ENCODE measurements around the gene HILPDA. TPM values are rescaled to one million over a fixed set of nuclear protein-coding genes. Genes with fewer than 3 reads are reported as not detected.

HILPDA gene
- total and polyA plus RNA-seq, 2 of the 4 experiments (the other 2 are of a cell fraction): 31.2 to 35.6 TPM

- no peak overlapping the region for H2BK15ac ChIP-seq (ENCODE audit: low read depth, low read length)
- peak overlapping the region; percentile 68 for H2AFZ ChIP-seq (replicated peaks; ENCODE audit: low read length, poor library complexity)
- peaks cover 2% of the 10 kb centered on the region for H3K4me1 ChIP-seq (ENCODE audit: control insufficient read depth, insufficient read depth, low read length)
- H3K23ac ChIP-seq (ENCODE audit: low read depth, low read length): no peak overlapping the region
- WGBS, 2 experiments (ENCODE audit: extremely low coverage in 2 of 2, insufficient read length in 1 of 2): no CpG with 5 or more reads among the region's 1 CpG
- H2AK5ac ChIP-seq (ENCODE audit: low read depth, low read length): no peak overlapping the region
- no peaks in the 10 kb centered on the region for H4K20me1 ChIP-seq (ENCODE audit: insufficient read depth, low read length)
- H2BK20ac ChIP-seq (ENCODE audit: low read depth, low read length): no peak overlapping the region
- no peak overlapping the region for H4K91ac ChIP-seq (ENCODE audit: insufficient read depth, low read depth, low read length)
- CTCF ChIA-PET: no interaction called here
- no peaks in the 10 kb centered on the region for H3K79me1 ChIP-seq (ENCODE audit: low read depth in 1 of 2, low read length in 2 of 2)
- BruUV-seq (replicated peaks): no TSS peak
- H3K18ac ChIP-seq (ENCODE audit: low read depth, low read length): no peak overlapping the region
- peaks cover 24% of the 10 kb centered on the region for H3K27me3 ChIP-seq (ENCODE audit: control insufficient read depth, insufficient read depth, low read length)
- no peak overlapping the region for H4K8ac ChIP-seq (ENCODE audit: low read depth in 2 of 2, low read length in 2 of 2)
- POLR2A ChIA-PET (ENCODE audit: unreplicated experiment): no interaction called here
- no peak overlapping the region for H3K4me2 ChIP-seq (ENCODE audit: low read depth, low read length)
- no peak overlapping the region for H2BK5ac ChIP-seq (ENCODE audit: low read depth, low read length, poor library complexity, severe bottlenecking)
- H3K4ac ChIP-seq (ENCODE audit: low read depth, low read length): no peak overlapping the region
- H3K4me3 ChIP-seq (ENCODE audit: insufficient read depth, low read depth, low read length): no peak overlapping the region
- dilution Hi-C loops (cut with HindIII; ENCODE audit: low sequenced_read_pairs, unreplicated experiment) (no loop called here), in situ Hi-C loops (cut with MboI; ENCODE audit: low sequenced_read_pairs) (no loop called here), intact Hi-C loops (cut with micrococcal nuclease) (no loop called here)
- H2BK120ac ChIP-seq (ENCODE audit: low read depth, low read length): no peak overlapping the region
- no peaks in the 10 kb centered on the region for H3K9me3 ChIP-seq (ENCODE audit: control insufficient read depth, insufficient read depth, low read length)
- ATAC-seq (ENCODE audit: low read depth) (peak; percentile 75), DNase-seq (no peak)
- H3K36me3 ChIP-seq (ENCODE audit: control insufficient read depth, insufficient read depth, low read length): no peaks in the 10 kb centered on the region
- TF ChIP-seq NFE2L2 (IDR thresholded peaks at IDR 0.05; ENCODE audit: low read depth, low read length) (no peak), MAZ (IDR thresholded peaks at IDR 0.05; ENCODE audit: borderline replicate concordance, low read depth, low read length) (no peak), RCOR1 (IDR thresholded peaks at IDR 0.05; ENCODE audit: insufficient replicate concordance, low read length) (no peak), USF2 (IDR thresholded peaks at IDR 0.05; ENCODE audit: low read depth, low read length) (no peak), FOS (IDR thresholded peaks at IDR 0.05; ENCODE audit: low read depth, low read length) (no peak)
- H3K56ac ChIP-seq (ENCODE audit: extremely low read depth, insufficient read depth, low read length): no peak overlapping the region
- H4K5ac ChIP-seq (ENCODE audit: low read depth, low read length): no peak overlapping the region
- no peak overlapping the region for H3K9ac ChIP-seq (ENCODE audit: low read depth, low read length)
- H2AK9ac ChIP-seq (replicated peaks; ENCODE audit: low read depth, low read length, poor library complexity): no peak overlapping the region
- H3K14ac ChIP-seq (replicated peaks; ENCODE audit: low read depth, low read length): no peak overlapping the region
- H3K9me1 ChIP-seq (ENCODE audit: insufficient read depth, low read length): no peaks in the 10 kb centered on the region
- H3K27ac ChIP-seq (ENCODE audit: insufficient read depth, low read length): no peak overlapping the region
Observed at GRCh38 chr7:128420773-128421172, 34.9 kb upstream of the HILPDA start.

Measured in IMR-90 (cell line).